COLO668 (cell line): ENCODE data around the gene BLVRA.

Source experiments
- DNase-seq: peaks from one replicate; lab custom pipeline; 2025; ENCODE audit not compliant: unreplicated experiment; lab: John Stamatoyannopoulos, UW

BLVRA gene

GRCh38 chr7:43749383-43749940, 9.0 kb upstream of the BLVRA start:
- no peak for DNase-seq

GRCh38 chr7:43750016-43750887, 8.2 kb upstream of the BLVRA start:
- DNase-seq = peak; percentile 85

- DNase-seq = no peak
These were observed 6.1 kb upstream of the BLVRA start for GRCh38 chr7:43752411-43752810.

GRCh38 chr7:43753271-43753810, 5.1 kb upstream of the BLVRA start:
- DNase-seq = no peak

- no peak for DNase-seq
These were observed 4.6 kb upstream of the BLVRA start for GRCh38 chr7:43753843-43754242.

- DNase-seq = no peak
These were observed 3.9 kb upstream of the BLVRA start for GRCh38 chr7:43754596-43754995.

- peak; percentile 54 for DNase-seq
These were observed 2.0 kb upstream of the BLVRA start for GRCh38 chr7:43756368-43757072.

- DNase-seq = peak; percentile 54
These were observed 1.3 kb upstream of the BLVRA start for GRCh38 chr7:43757073-43757720.

- peak; percentile 82 for DNase-seq
These were observed 573 bp downstream of the BLVRA start for GRCh38 chr7:43758822-43759683.

GRCh38 chr7:43760861-43761260, 2.4 kb downstream of the BLVRA start:
- DNase-seq = no peak

- DNase-seq = no peak
These were observed 2.9 kb downstream of the BLVRA start for GRCh38 chr7:43761382-43761781.

- no peak for DNase-seq
These were observed 3.6 kb downstream of the BLVRA start for GRCh38 chr7:43761938-43762692.

GRCh38 chr7:43763183-43763582, 4.7 kb downstream of the BLVRA start:
- DNase-seq = no peak

- peak; percentile 28 for DNase-seq
These were observed 5.7 kb downstream of the BLVRA start for GRCh38 chr7:43764039-43764761.

GRCh38 chr7:43764807-43765491, 6.5 kb downstream of the BLVRA start:
- no peak for DNase-seq

GRCh38 chr7:43766564-43766963, 8.1 kb downstream of the BLVRA start:
- no peak for DNase-seq

GRCh38 chr7:43767311-43767710, 8.8 kb downstream of the BLVRA start:
- DNase-seq = peak; percentile 28

GRCh38 chr7:43768201-43768886, 9.9 kb downstream of the BLVRA start:
- no peak for DNase-seq
